K562 (cell line): ENCODE measurements around the gene DDX54. TPM values are rescaled to one million over a fixed set of nuclear protein-coding genes. Genes with fewer than 3 reads are reported as not detected.

ENCODE experiments used
- DIDO1 ChIP-seq: fragments of 450-650 bp; IDR thresholded peaks from 2 replicates; pipeline ENCODE4 v1.6.1; 2016; ENCODE audit warnings: low read depth, missing biosample characterization, missing genetic modification characterization
- E4F1 ChIP-seq: fragments of 250-450 bp; sonication (Bioruptor Pico); IDR thresholded peaks from 2 replicates; pipeline ENCODE4 v1.5.0; 2021; ENCODE audit warnings: mild to moderate bottlenecking, borderline replicate concordance
- FOXK2 ChIP-seq, 2 experiments: fragments of 450-650 bp; IDR thresholded peaks in 1 of 2; conservative IDR thresholded peaks in 1 of 2; 2 replicates each; pipeline ENCODE4 v1.6.1; 2016; ENCODE audit warnings: low read depth in 2 of 2, mild to moderate bottlenecking in 1 of 2
- FOXP1 ChIP-seq: sonication (generic); formaldehyde crosslinking; IDR thresholded peaks from 2 replicates; pipeline ENCODE4 v1.8.0; 2022; ENCODE audit warnings: mild to moderate bottlenecking, missing genetic modification reagents
- LEF1 ChIP-seq: fragments of 450-650 bp; IDR thresholded peaks from 2 replicates; pipeline ENCODE4 v1.6.1; 2016; ENCODE audit warnings: mild to moderate bottlenecking
- NCOA4 ChIP-seq: fragments of 450-650 bp; IDR thresholded peaks from 2 replicates; pipeline ENCODE4 v1.6.1; 2018; ENCODE audit warnings: mild to moderate bottlenecking; ENCODE audit not compliant: partially characterized antibody
- POU5F1 ChIP-seq: fragments of 150-350 bp; IDR thresholded peaks from 2 replicates; pipeline ENCODE4 v1.6.1; 2014; ENCODE audit warnings: borderline replicate concordance, low read length, low read depth, mild to moderate bottlenecking; ENCODE audit not compliant: partially characterized antibody
- RBM15 ChIP-seq: fragments of 200-400 bp; formaldehyde crosslinking; IDR thresholded peaks from 2 replicates; pipeline ENCODE4 v1.6.1; 2018; ENCODE audit warnings: mild to moderate bottlenecking, low read length, moderate library complexity; ENCODE audit not compliant: insufficient read depth
- RREB1 ChIP-seq: fragments of 250-450 bp; sonication (Bioruptor Pico); IDR thresholded peaks from 2 replicates; pipeline ENCODE4 v1.4.0; 2020
- ZNF277 ChIP-seq: fragments of 250-450 bp; sonication (Bioruptor Pico); IDR thresholded peaks from 2 replicates; pipeline ENCODE4 v1.8.0; 2022; ENCODE audit warnings: inconsistent platforms, mild to moderate bottlenecking, moderate library complexity, borderline replicate concordance
- polyA plus RNA-seq, 8 experiments: library from polyadenylated mRNA; depleted of rRNA in 4 of 8; stranded (reverse) in 5 of 8; unstranded in 3 of 8; fragments of >200 nt; fragmentation: Nextera tagmentation in 2 of 8; fragmentation: Illumina TruSeq in 1 of 8; extraction: Ambion mirVana in 2 of 8; extraction: Trizol in 1 of 8; gene quantifications; 2 replicates each; pipeline versions ENCODE4 v1.2.1 to v1.2.3, GENCODE V29; 2011 to 2014; ENCODE audit warnings: inconsistent platforms in 1 of 8, missing spikeins in 1 of 8
- total RNA-seq, 7 experiments: library from RNA; depleted of rRNA in 6 of 7; stranded (reverse); fragments of >200 nt in 6 of 7; fragmentation: Illumina TruSeq in 2 of 7; extraction: Trizol in 2 of 7; gene quantifications; 2 replicates each; pipeline versions ENCODE4 v1.2.1 to v1.2.3, GENCODE V29; 2011 to 2021; ENCODE audit warnings: low replicate concordance in 1 of 7
- TF ChIP-seq, protein P1 (sequence below): fragments of 450-650 bp; formaldehyde crosslinking; IDR thresholded peaks from 2 replicates; pipeline ENCODE4 v1.4.0; 2022; ENCODE audit warnings: missing genetic modification characterization

The DDX54 gene
- total and polyA plus RNA-seq, 9 of the 15 experiments (the other 6 are each of a cell fraction or from before 2014, with no cell fraction given): 1.4 to 135 (median 51.4) TPM

- TF ChIP-seq RREB1: no peak
- TF ChIP-seq ZNF277 (CRISPR knock-in tag): no peak
- no peak for TF ChIP-seq E4F1 (CRISPR knock-in tag)
- no peak for TF ChIP-seq RBM15
- TF ChIP-seq FOXK2 (conservative IDR thresholded peaks at IDR 0.05 in 1 of 2, IDR thresholded peaks at IDR 0.05 in 1 of 2; ENCODE audit: low read depth in 2 of 2): 0 out of 4 replicates have a peak, but pooled peaks of 1 of the 2 experiments have one; percentile 5
- TF ChIP-seq NCOA4: no peak
- TF ChIP-seq, protein P1, sequence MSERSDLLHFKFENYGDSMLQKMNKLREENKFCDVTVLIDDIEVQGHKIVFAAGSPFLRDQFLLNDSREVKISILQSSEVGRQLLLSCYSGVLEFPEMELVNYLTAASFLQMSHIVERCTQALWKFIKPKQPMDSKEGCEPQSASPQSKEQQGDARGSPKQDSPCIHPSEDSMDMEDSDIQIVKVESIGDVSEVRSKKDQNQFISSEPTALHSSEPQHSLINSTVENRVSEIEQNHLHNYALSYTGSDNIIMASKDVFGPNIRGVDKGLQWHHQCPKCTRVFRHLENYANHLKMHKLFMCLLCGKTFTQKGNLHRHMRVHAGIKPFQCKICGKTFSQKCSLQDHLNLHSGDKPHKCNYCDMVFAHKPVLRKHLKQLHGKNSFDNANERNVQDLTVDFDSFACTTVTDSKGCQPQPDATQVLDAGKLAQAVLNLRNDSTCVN: no peak
- TF ChIP-seq LEF1: no peak
- TF ChIP-seq POU5F1: no peak
- no peak for TF ChIP-seq FOXP1 (CRISPR knock-in tag)
- TF ChIP-seq DIDO1 (tag): no peak
Observed at GRCh38 chr12:113221181-113221996, 36.1 kb upstream of the DDX54 start, which contains the start of gene TPCN1 (continued).
